Peyer's patch (tissue), 4 donors: ENCODE measurements around the gene ASCC1.

ENCODE experiments used
- POLR2A ChIP-seq, 2 donors: fragments of 450-650 bp; IDR thresholded peaks; one replicate each; pipeline ENCODE4 v1.5.1; 2017; ENCODE audit warnings: antibody characterized with exemption in 2 of 2, mild to moderate bottlenecking in 2 of 2, moderate library complexity in 2 of 2
- TF ChIP-seq, protein P1 (sequence below), 6 experiments: fragments of 450-650 bp in 4 of 6; fragments of 200-600 bp in 2 of 6; sonication (generic) in 1 of 6; IDR thresholded peaks; one replicate each; pipeline ENCODE4 v1.5.1; 2017 to 2019; ENCODE audit warnings: antibody characterized with exemption in 6 of 6, mild to moderate bottlenecking in 3 of 6, moderate library complexity in 1 of 6

GRCh38 chr10:72238392-72239175, 22.5 kb upstream of the ASCC1 start:
- TF ChIP-seq, protein P1, sequence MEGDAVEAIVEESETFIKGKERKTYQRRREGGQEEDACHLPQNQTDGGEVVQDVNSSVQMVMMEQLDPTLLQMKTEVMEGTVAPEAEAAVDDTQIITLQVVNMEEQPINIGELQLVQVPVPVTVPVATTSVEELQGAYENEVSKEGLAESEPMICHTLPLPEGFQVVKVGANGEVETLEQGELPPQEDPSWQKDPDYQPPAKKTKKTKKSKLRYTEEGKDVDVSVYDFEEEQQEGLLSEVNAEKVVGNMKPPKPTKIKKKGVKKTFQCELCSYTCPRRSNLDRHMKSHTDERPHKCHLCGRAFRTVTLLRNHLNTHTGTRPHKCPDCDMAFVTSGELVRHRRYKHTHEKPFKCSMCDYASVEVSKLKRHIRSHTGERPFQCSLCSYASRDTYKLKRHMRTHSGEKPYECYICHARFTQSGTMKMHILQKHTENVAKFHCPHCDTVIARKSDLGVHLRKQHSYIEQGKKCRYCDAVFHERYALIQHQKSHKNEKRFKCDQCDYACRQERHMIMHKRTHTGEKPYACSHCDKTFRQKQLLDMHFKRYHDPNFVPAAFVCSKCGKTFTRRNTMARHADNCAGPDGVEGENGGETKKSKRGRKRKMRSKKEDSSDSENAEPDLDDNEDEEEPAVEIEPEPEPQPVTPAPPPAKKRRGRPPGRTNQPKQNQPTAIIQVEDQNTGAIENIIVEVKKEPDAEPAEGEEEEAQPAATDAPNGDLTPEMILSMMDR (IDR thresholded peaks at IDR 0.05): no peak
- TF ChIP-seq POLR2A (IDR thresholded peaks at IDR 0.05): no peak
